ENCODE results near the gene SQSTM1.

DNA sequence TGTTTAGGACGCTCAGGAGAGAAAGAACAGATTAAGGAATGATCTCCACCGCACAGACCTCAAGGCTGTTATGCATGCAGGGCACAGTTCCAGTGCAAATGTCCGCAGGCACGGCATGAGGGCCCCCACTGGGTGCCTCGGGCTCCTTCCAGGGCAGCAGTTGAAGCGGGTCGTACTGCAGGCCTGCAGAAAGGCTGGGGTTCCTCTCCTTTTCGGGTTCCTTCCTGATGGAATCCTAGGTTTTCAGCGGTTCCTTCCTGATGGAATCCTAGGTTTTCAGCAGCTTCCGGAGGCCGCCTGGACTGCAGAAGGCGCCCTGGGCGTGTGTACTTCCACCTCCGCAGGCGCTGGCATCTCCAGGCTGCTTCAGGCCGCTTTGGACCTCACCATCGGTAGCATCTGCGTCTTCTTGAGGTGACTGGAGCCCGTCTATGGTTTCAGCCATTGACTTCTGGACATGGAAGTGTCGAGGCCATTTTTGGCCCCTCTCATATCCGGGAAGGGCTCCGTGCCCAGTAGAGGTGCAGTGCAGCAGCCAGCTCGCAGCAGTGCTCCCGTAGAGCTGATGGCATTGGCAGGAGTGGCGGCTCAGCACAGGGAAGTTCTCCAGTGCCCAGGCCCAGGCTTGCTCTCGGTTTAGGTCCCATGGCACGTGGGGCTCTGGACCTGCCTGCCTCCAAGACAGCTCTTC is 8.4 kb upstream of the SQSTM1 start:
- TF ChIP-seq, protein P1, sequence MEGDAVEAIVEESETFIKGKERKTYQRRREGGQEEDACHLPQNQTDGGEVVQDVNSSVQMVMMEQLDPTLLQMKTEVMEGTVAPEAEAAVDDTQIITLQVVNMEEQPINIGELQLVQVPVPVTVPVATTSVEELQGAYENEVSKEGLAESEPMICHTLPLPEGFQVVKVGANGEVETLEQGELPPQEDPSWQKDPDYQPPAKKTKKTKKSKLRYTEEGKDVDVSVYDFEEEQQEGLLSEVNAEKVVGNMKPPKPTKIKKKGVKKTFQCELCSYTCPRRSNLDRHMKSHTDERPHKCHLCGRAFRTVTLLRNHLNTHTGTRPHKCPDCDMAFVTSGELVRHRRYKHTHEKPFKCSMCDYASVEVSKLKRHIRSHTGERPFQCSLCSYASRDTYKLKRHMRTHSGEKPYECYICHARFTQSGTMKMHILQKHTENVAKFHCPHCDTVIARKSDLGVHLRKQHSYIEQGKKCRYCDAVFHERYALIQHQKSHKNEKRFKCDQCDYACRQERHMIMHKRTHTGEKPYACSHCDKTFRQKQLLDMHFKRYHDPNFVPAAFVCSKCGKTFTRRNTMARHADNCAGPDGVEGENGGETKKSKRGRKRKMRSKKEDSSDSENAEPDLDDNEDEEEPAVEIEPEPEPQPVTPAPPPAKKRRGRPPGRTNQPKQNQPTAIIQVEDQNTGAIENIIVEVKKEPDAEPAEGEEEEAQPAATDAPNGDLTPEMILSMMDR (IDR thresholded peaks at IDR 0.05), result no peak
- no peak for TF ChIP-seq EZH2 (IDR thresholded peaks at IDR 0.05)

Data from neural progenitor cell (in vitro differentiated cells).